Heart left ventricle (tissue), 13 donors: Measurements from ENCODE around the gene RPA3.

Source experiments
- CTCF ChIP-seq, 12 donors: fragments of 200-600 bp; sonication (generic) in 4 of 12; IDR thresholded peaks; one replicate each; pipeline versions ENCODE4 v1.5.0 to v1.8.0; 2018 to 2022; ENCODE audit warnings: antibody characterized with exemption in 12 of 12, mild to moderate bottlenecking in 5 of 12
- POLR2A ChIP-seq, 2 donors: fragments of 450-650 bp; IDR thresholded peaks; one replicate each; pipeline ENCODE4 v1.6.1; 2017; ENCODE audit warnings: antibody characterized with exemption in 2 of 2, mild to moderate bottlenecking in 2 of 2, moderate library complexity in 2 of 2
- donor health status: ischemic (EF 13 %, LVEDD 7.1; RV severe dilation, severe dysfunction).
- donor health status: DM: no; HTN: yes; CAD: no.
- donor health status: DM: no; HTN: no; CAD: no.
- donor health status: ischemic (EF 25% LVEDD 6.9; RV normal size, moderate dysfunction).
- donor health status: ischemic (EF 25% LVEDD 5.7; RV mildly dilated, moderate dysfunction).
- donor health status: ischemic (EF 35%, LVEDD 5.7; RV mildly dilated, moderate dysfunction).
- donor health status: nonischemic (EF 11% LVEDD 7.7; RV severe dilation, severe dysfunction).
- donor health status: DM: yes; HTN: yes; CAD: no.
- donor health status: PGD.
- donor health status: ischemic (EF 29% LVEDD 5.4; RV normal size, mild dysfunction).
- donor health status: nonischemic (EF 23%, LVEDD 6.1; RV moderate dilation, normal function).

- TF ChIP-seq POLR2A (IDR thresholded peaks at IDR 0.05): no peak
- TF ChIP-seq CTCF (IDR thresholded peaks at IDR 0.05): no peak
Measured at GRCh38 chr7:7719236-7719635, 829 bp upstream of the RPA3 start.
